Naive thymus-derived CD4-positive, alpha-beta T cell (primary cell): Measurements from ENCODE around the gene GALNT2. TPM values are rescaled to one million over a fixed set of nuclear protein-coding genes. Genes with fewer than 3 reads are reported as not detected.

ENCODE experiments used
- ATAC-seq: fragments of 150-1000 bp; cut with Tn5 transposase; 2 replicates; pipeline ENCODE4 v1.10.0; 2021; ENCODE audit warnings: mild to moderate bottlenecking, moderate library complexity
- CTCF ChIA-PET: fragments of 350-600 bp; sonication (Branson Sonifier 250); formaldehyde crosslinking; loops from one replicate; lab custom pipeline; 2021; ENCODE audit warnings: antibody characterized with exemption; lab: Charles Lee
- POLR2A ChIA-PET: fragments of 350-600 bp; sonication (Branson Sonifier 250); formaldehyde crosslinking; loops from one replicate; lab custom pipeline; 2021; ENCODE audit warnings: antibody characterized with exemption, inconsistent platforms; lab: Charles Lee
- DNase-seq, 9 donors: peaks; one replicate each; pipeline versions ENCODE4 v3.0.0 to v3.0.0-alpha.2; 2020 to 2022; ENCODE audit warnings: mixed read lengths in 1 of 9
- H3K27ac ChIP-seq: one replicate; pipeline ENCODE4 v1.7.0; 2013; ENCODE audit warnings: mild to moderate bottlenecking, low read depth, low read length, moderate library complexity
- H3K27me3 ChIP-seq, 2 donors: one replicate each; pipeline ENCODE4 v1.7.0; 2013; ENCODE audit warnings: low read length in 2 of 2, mild to moderate bottlenecking in 2 of 2, moderate library complexity in 2 of 2; ENCODE audit not compliant: control insufficient read depth in 2 of 2, insufficient read depth in 2 of 2
- H3K36me3 ChIP-seq, 3 experiments: 1 replicate in 2 of 3; 2 replicates in 1 of 3; pipeline ENCODE4 v1.7.0; 2013; ENCODE audit warnings: low read length in 3 of 3, mild to moderate bottlenecking in 3 of 3, moderate library complexity in 1 of 3; ENCODE audit not compliant: insufficient read depth in 3 of 3, control insufficient read depth in 2 of 3
- H3K4me1 ChIP-seq, 2 donors: one replicate each; pipeline ENCODE4 v1.7.0; 2013; ENCODE audit warnings: low read length in 2 of 2, mild to moderate bottlenecking in 2 of 2, moderate library complexity in 1 of 2; ENCODE audit not compliant: control insufficient read depth in 2 of 2, insufficient read depth in 2 of 2
- H3K4me3 ChIP-seq: 2 replicates; pipeline ENCODE4 v1.7.0; 2013; ENCODE audit warnings: mild to moderate bottlenecking, low read length
- H3K9me3 ChIP-seq, 3 experiments: 1 replicate in 2 of 3; 2 replicates in 1 of 3; pipeline ENCODE4 v1.7.0; 2013; ENCODE audit warnings: low read length in 3 of 3; ENCODE audit not compliant: control insufficient read depth in 2 of 3
- H3K27ac Mint-ChIP-seq, 9 donors: one replicate each; pipeline ENCODE4 v1.8.0; 2020 to 2022; ENCODE audit warnings: mixed read lengths in 9 of 9, mild to moderate bottlenecking in 8 of 9, moderate library complexity in 5 of 9, inconsistent platforms in 2 of 9
- H3K27me3 Mint-ChIP-seq, 5 donors: one replicate each; pipeline ENCODE4 v1.8.0; 2021 to 2022; ENCODE audit warnings: mixed read lengths in 5 of 5, mild to moderate bottlenecking in 1 of 5
- H3K36me3 Mint-ChIP-seq, 5 donors: one replicate each; pipeline ENCODE4 v1.8.0; 2020 to 2022; ENCODE audit warnings: mixed read lengths in 5 of 5, mild to moderate bottlenecking in 3 of 5, inconsistent platforms in 1 of 5
- H3K4me1 Mint-ChIP-seq, 7 donors: one replicate each; pipeline ENCODE4 v1.8.0; 2020 to 2022; ENCODE audit warnings: mixed read lengths in 7 of 7, mild to moderate bottlenecking in 3 of 7, inconsistent platforms in 1 of 7
- H3K4me3 Mint-ChIP-seq, 10 donors: one replicate each; pipeline ENCODE4 v1.8.0; 2020 to 2022; ENCODE audit warnings: mild to moderate bottlenecking in 10 of 10, mixed read lengths in 10 of 10, moderate library complexity in 6 of 10, inconsistent platforms in 2 of 10
- H3K9me3 Mint-ChIP-seq, 11 donors: one replicate each; pipeline ENCODE4 v1.8.0; 2020 to 2022; ENCODE audit warnings: mixed read lengths in 11 of 11, mild to moderate bottlenecking in 4 of 11, inconsistent platforms in 1 of 11, moderate library complexity in 1 of 11
- intact Hi-C, 2 donors: fragments of 100-400 bp; cut with micrococcal nuclease; formaldehyde crosslinking; loops; one replicate each; pipeline ENCODE4 v1.15.1; 2023
- polyA plus RNA-seq, 2 donors: library from polyadenylated mRNA; unstranded; fragments of 300-500 nt; fragmentation: Illumina TruSeq; gene quantifications; one replicate each; pipeline ENCODE4 v1.2.3, GENCODE V29; 2021
- total RNA-seq, 6 experiments: library from RNA in 5 of 6; stranded (reverse) in 5 of 6; gene quantifications; 1 replicate in 5 of 6; 2 replicates in 1 of 6; pipeline ENCODE4 v1.2.3 and lab custom pipeline; 2021 to 2026

The GALNT2 gene
- total and polyA plus RNA-seq, 7 experiments from 2014 or later, result 12.0 to 32.7 (median 23.3) TPM

DNA sequence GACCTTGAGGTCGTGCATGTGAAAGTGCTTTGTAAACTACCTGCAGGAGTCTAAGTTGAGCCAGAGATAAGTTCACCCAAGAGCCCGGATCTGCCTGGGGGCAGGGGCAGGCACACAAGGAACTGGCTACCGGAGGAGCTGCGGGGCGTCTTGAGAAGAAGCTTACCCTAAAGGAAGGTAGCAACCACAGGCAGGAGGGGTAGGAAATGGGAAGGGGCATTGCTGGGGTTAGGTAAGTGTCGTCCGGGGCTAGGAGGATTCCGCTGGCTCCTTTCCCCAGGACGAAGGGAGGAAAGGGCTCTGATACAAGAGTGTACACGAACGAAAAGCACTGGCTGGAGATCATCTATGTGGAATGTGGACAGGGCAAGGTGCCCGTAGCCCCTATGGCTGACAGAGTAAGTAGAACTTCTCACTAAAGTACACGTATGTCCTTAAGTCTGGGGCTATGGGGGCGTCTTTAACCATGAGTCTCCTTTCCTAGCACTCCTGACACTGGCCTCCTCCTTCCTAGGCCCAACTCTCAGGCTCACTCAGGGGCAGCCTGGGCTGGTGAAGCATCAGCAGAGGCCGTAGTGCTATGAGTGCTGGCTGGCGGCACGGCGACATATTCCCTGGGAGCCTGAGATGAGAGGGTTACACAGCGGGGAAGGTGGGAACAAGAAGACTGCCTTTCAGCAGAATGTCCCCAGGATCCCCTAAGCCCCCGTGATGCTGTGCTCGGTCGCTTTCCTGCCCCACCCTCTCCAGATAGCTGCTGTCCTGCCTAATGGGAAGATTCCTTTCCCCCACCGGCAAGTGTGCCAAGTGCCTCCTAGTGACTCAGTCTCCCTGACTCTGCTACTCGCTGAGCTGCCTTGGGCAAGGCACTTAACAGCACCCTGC, 9.1 kb upstream of the GALNT2 start:
- Histone ChIP-seq H3K27ac (no peak overlapping the region), H3K4me3 (no peak overlapping the region), H3K27me3 (peaks cover 0 to 3% of the 10 kb centered on the region in 2 donors), H3K4me1 (no peaks in the 10 kb centered on the region), H3K9me3 (no peaks in the 10 kb centered on the region), H3K36me3 (no peaks in the 10 kb centered on the region)
- peaks cover 0 to 4% (median 0%) of the 10 kb centered on the region in 5 donors for H3K36me3 Mint-ChIP-seq
- no peak for ATAC-seq
- H3K4me3 Mint-ChIP-seq, result no peak overlapping the region
- intact Hi-C loops, result no loop called here
- H3K27ac Mint-ChIP-seq, result no peak overlapping the region
- no peak for DNase-seq
- no peaks in the 10 kb centered on the region for H3K4me1 Mint-ChIP-seq
- ChIA-PET POLR2A (no interaction called here), CTCF (no interaction called here)
- peaks cover 0 to 51% (median 5%) of the 10 kb centered on the region in 5 donors for H3K27me3 Mint-ChIP-seq
- peaks cover 0 to 6% (median 0%) of the 10 kb centered on the region in 11 donors for H3K9me3 Mint-ChIP-seq

DNA sequence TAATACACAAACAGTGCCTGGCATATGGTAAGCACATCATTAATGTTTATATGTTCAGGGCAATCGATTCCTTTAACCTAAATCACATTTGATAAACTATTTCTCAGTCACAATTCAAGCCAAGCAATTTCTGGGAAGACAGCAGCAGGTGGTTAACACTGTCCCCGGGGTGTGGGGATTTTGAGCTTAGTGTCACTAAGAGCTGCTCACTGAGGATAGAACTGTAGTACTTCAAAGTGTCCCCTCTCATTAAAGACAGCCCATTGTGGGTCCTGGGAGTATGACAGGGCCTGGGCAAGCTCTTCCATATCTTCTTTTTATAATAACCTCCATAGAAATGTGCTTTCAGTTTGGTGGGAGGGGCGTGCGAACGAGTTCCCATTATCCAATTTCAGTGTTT, 8.4 kb upstream of the GALNT2 start:
- Mint-ChIP-seq H3K9me3 (peaks cover 0 to 8% (median 0%) of the 10 kb centered on the region in 11 donors), H3K36me3 (peaks cover 0 to 6% (median 0%) of the 10 kb centered on the region in 5 donors), H3K27ac (no peak overlapping the region), H3K4me3 (no peak overlapping the region), H3K4me1 (no peaks in the 10 kb centered on the region), H3K27me3 (peaks cover 0 to 53% (median 5%) of the 10 kb centered on the region in 5 donors)
- POLR2A ChIA-PET, result no interaction called here
- no peaks in the 10 kb centered on the region for H3K36me3 ChIP-seq
- no peak overlapping the region for H3K4me3 ChIP-seq
- no peaks in the 10 kb centered on the region for H3K4me1 ChIP-seq
- DNase-seq (no peak), ATAC-seq (no peak)
- CTCF ChIA-PET, result no interaction called here
- no peaks in the 10 kb centered on the region for H3K9me3 ChIP-seq
- H3K27ac ChIP-seq, result no peak overlapping the region
- H3K27me3 ChIP-seq, result peaks cover 0 to 3% of the 10 kb centered on the region in 2 donors
- intact Hi-C loops, result no loop called here

DNA sequence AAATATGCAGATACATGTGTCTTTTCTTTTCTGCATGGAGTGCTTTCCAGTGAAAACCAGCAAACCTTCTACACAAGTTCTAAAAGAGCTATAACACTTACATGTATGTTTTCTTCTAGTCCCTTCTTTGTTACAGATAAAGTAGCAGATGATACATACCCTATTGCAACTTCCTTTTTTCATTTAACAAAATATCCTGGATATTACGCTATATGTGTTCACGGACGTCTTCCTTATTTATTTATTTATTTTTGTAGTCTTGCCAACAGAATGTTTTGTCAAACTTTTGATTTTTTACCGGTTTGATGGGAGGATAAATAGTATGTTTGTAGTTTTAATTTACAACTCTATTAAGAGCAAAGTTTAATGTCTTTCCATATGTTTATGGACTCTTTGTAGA, 5.2 kb upstream of the GALNT2 start:
- Histone ChIP-seq H3K36me3 (no peaks in the 10 kb centered on the region), H3K27me3 (no peaks in the 10 kb centered on the region), H3K9me3 (no peaks in the 10 kb centered on the region), H3K27ac (no peak overlapping the region), H3K4me3 (no peak overlapping the region), H3K4me1 (no peaks in the 10 kb centered on the region)
- Mint-ChIP-seq H3K9me3 (peaks cover 0 to 8% (median 0%) of the 10 kb centered on the region in 11 donors), H3K27ac (no peak overlapping the region), H3K27me3 (peaks cover 0 to 42% (median 5%) of the 10 kb centered on the region in 5 donors), H3K4me3 (no peak overlapping the region), H3K36me3 (peaks cover 0 to 6% (median 0%) of the 10 kb centered on the region in 5 donors), H3K4me1 (peaks cover 0 to 14% (median 5%) of the 10 kb centered on the region in 7 donors)
- intact Hi-C loops, result loop anchor here (10.0 kb wide), 2 partner anchors 363 to 913 kb away; partner anchors contain the start of genes ARV1 (in 1 of the 2), PGBD5 (in 1 of the 2) and TTC13 (in 1 of the 2)
- no peak for ATAC-seq
- no peak for DNase-seq
- ChIA-PET CTCF (no interaction called here), POLR2A (no interaction called here)

DNA sequence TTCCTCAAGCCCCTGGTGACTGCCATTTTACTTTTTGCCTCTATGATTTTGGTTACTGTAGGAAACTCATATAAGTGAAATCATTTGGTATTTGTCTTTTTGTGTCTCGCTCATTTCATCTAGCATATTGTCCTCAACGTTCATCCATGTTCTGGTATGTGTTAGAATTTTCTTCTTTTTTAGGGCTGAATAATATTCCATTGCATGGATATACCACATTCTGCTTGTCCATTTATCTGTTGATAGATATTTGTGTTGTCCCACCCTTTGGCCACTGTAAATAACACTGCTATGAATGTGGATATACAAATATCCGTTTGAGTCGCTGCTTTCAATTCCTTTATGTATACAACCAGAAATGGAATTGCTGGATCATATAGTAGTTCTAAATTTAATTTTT, 4.5 kb upstream of the GALNT2 start:
- DNase-seq (no peak), ATAC-seq (no peak)
- H3K4me1 Mint-ChIP-seq, result peaks cover 0 to 14% (median 5%) of the 10 kb centered on the region in 7 donors
- Histone ChIP-seq H3K27ac (no peak overlapping the region), H3K36me3 (no peaks in the 10 kb centered on the region), H3K4me3 (no peak overlapping the region), H3K9me3 (no peaks in the 10 kb centered on the region), H3K4me1 (no peaks in the 10 kb centered on the region), H3K27me3 (no peaks in the 10 kb centered on the region)
- intact Hi-C loops, result loop anchor here (10.0 kb wide), 2 partner anchors 362 to 912 kb away; partner anchors contain the start of genes ARV1 (in 1 of the 2), PGBD5 (in 1 of the 2) and TTC13 (in 1 of the 2)
- H3K36me3 Mint-ChIP-seq, result peaks cover 0 to 6% (median 0%) of the 10 kb centered on the region in 5 donors
- CTCF ChIA-PET, result no interaction called here
- H3K4me3 Mint-ChIP-seq, result no peak overlapping the region
- H3K27ac Mint-ChIP-seq, result no peak overlapping the region
- H3K27me3 Mint-ChIP-seq, result peaks cover 0 to 36% (median 4%) of the 10 kb centered on the region in 5 donors
- POLR2A ChIA-PET, result no interaction called here
- peaks cover 0 to 8% (median 0%) of the 10 kb centered on the region in 11 donors for H3K9me3 Mint-ChIP-seq

DNA sequence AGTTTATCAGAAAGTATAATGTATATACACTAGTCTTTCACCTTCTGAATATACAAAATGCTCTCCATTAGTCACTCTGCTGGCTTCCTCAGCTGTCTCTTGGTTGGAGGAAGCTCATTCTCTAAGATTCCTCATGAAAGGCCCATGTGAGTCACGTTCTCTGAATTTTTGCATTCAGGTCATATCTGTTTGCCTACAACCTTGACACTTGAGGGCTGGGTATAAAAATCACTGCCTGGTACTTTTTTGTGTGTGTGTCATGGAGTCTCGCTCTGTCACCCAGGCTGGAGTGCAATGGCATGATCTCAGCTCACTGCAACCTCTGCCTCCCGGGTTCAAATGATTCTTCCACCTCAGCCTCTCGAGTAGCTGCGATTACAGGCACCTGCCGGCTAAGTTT, 2.8 kb upstream of the GALNT2 start:
- Mint-ChIP-seq H3K27ac (no peak overlapping the region), H3K4me1 (peaks cover 10 to 26% (median 16%) of the 10 kb centered on the region in 7 donors), H3K4me3 (no peak overlapping the region), H3K9me3 (peaks cover 0 to 8% (median 0%) of the 10 kb centered on the region in 11 donors), H3K36me3 (peaks cover 0 to 6% (median 0%) of the 10 kb centered on the region in 5 donors), H3K27me3 (peaks cover 0 to 30% (median 4%) of the 10 kb centered on the region in 5 donors)
- DNase-seq, result no peak
- CTCF ChIA-PET, result interaction anchor here (0.6 kb wide), 1 partner anchor 242 kb away, joined by 3 read pairs; no protein-coding TSS in a partner anchor
- H3K27me3 ChIP-seq, result no peaks in the 10 kb centered on the region
- ATAC-seq, result no peak
- POLR2A ChIA-PET, result no interaction called here
- no peaks in the 10 kb centered on the region for H3K4me1 ChIP-seq
- H3K36me3 ChIP-seq, result no peaks in the 10 kb centered on the region
- intact Hi-C loops, result loop anchor here (10.0 kb wide), 2 partner anchors 361 to 911 kb away; partner anchors contain the start of genes ARV1 (in 1 of the 2), PGBD5 (in 1 of the 2) and TTC13 (in 1 of the 2)
- no peaks in the 10 kb centered on the region for H3K9me3 ChIP-seq
- H3K4me3 ChIP-seq, result no peak overlapping the region
- H3K27ac ChIP-seq, result no peak overlapping the region

DNA sequence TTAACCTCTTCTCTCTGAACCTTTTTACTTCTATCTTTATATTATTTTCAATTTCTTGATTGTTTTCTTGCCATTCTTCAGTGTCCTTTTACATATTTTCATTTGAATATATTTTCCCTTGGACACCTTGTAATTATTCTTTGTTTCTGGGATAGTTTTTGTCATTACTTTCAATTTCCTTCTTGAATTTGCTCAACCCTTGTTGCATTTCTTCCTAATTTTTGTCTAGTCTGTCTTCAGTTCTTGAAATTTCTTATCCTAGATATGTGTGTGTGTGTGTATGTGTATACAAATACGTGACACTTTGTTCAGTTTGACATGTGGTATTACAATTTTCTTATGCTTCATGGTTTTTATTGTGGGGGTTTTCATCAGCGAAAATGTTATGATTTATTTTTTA, 1.9 kb upstream of the GALNT2 start:
- ChIA-PET POLR2A (no interaction called here), CTCF (no interaction called here)
- Histone ChIP-seq H3K27me3 (no peaks in the 10 kb centered on the region), H3K36me3 (no peaks in the 10 kb centered on the region), H3K9me3 (no peaks in the 10 kb centered on the region), H3K4me1 (no peaks in the 10 kb centered on the region), H3K4me3 (no peak overlapping the region), H3K27ac (peak overlapping the region; percentile 82)
- peaks cover 13 to 34% (median 24%) of the 10 kb centered on the region in 7 donors for H3K4me1 Mint-ChIP-seq
- no peak for DNase-seq
- peak overlapping the region in 5 of 9 donors; percentile 6 to 94 (median 67) for H3K27ac Mint-ChIP-seq
- H3K9me3 Mint-ChIP-seq, result peaks cover 0 to 8% (median 0%) of the 10 kb centered on the region in 11 donors
- peaks cover 0 to 21% (median 2%) of the 10 kb centered on the region in 5 donors for H3K27me3 Mint-ChIP-seq
- H3K4me3 Mint-ChIP-seq, result peak overlapping the region in 7 of 10 donors; percentile 1 to 75 (median 37)
- ATAC-seq, result no peak
- H3K36me3 Mint-ChIP-seq, result peaks cover 0 to 6% (median 0%) of the 10 kb centered on the region in 5 donors
- intact Hi-C loops, result loop anchor here (5.0 to 10.0 kb wide), 17 partner anchors 37 to 1357 kb away; partner anchors contain the start of genes COG2 (in 2 of the 2), ABCB10 (in 1 of the 2), ARV1 (in 1 of the 2) and C1orf198 (in 1 of the 2)
